GM12878 (cell line): ENCODE measurements around the gene DNAJC4. TPM values are rescaled to one million over a fixed set of nuclear protein-coding genes. Genes with fewer than 3 reads are reported as not detected.
A peak's percentile ranks its signal among the peaks of the same experiment; 100 is the strongest.

ENCODE experiments used
- ATAC-seq: fragments of 200-7000 bp; cut with Tn5 transposase; 3 replicates; pipeline ENCODE4 v1.9.1; 2020; ENCODE audit warnings: mild to moderate bottlenecking, moderate library complexity
- BruUV-seq: library from RNA; stranded (reverse); fragments of 400-500 nt; replicated peaks from 2 replicates; lab custom pipeline; 2021; lab: Mats Ljungman, UMichigan
- CTCF ChIA-PET: fragments of 300-600 bp; sonication (Branson Sonifier 250); formaldehyde crosslinking; extraction: SDS; loops from one replicate; lab custom pipeline; 2021; ENCODE audit warnings: inconsistent platforms; lab: Yijun Ruan, JAX
- POLR2A ChIA-PET: fragments of 350-600 bp; formaldehyde crosslinking; extraction: SDS; loops from one replicate; lab custom pipeline; 2021; ENCODE audit warnings: inconsistent platforms; lab: Charles Lee
- RAD21 ChIA-PET: fragments of 300-600 bp; sonication (Branson Sonifier 250); formaldehyde crosslinking; loops from one replicate; lab custom pipeline; 2023; ENCODE audit warnings: antibody characterized with exemption; ENCODE audit not compliant: unreplicated experiment; lab: Charles Lee
- SMC1A ChIA-PET: fragments of 300-600 bp; sonication (Branson Sonifier 250); formaldehyde crosslinking; loops from one replicate; lab custom pipeline; 2023; ENCODE audit not compliant: unreplicated experiment, uncharacterized antibody; lab: Charles Lee
- DNase-seq: peaks from one replicate; pipeline ENCODE4 v3.0.0-alpha.2; 2011; ENCODE audit warnings: low read depth, low spot score
- FAIRE-seq: peaks from 3 replicates; lab custom pipeline; 2011; peaks lifted over from hg19 to GRCh38; lab: Jason Lieb, UNC
- H2AFZ ChIP-seq: 2 replicates; pipeline ENCODE4 v1.6.0; 2011; ENCODE audit warnings: low read depth, low read length, control low read depth; ENCODE audit not compliant: control insufficient read depth
- H3K27ac ChIP-seq: 2 replicates; pipeline ENCODE4 v1.5.1; 2011; ENCODE audit warnings: control low read depth; ENCODE audit not compliant: control insufficient read depth, insufficient read depth
- H3K27me3 ChIP-seq, 2 experiments: replicated peaks in 1 of 2; 2 replicates each; pipeline versions ENCODE4 v1.6.0 to v1.6.1; 2011; ENCODE audit warnings: low read length in 1 of 2; ENCODE audit not compliant: control insufficient read depth in 2 of 2, insufficient read depth in 2 of 2
- H3K36me3 ChIP-seq, 2 experiments: 2 replicates each; pipeline ENCODE4 v1.5.1; 2011; ENCODE audit warnings: low read length in 1 of 2; ENCODE audit not compliant: control insufficient read depth in 2 of 2, insufficient read depth in 2 of 2
- H3K4me1 ChIP-seq: 2 replicates; pipeline ENCODE4 v1.6.1; 2011; ENCODE audit warnings: mild to moderate bottlenecking, low read length, moderate library complexity, mixed read lengths; ENCODE audit not compliant: control insufficient read depth, insufficient read depth
- H3K4me2 ChIP-seq: 2 replicates; pipeline ENCODE4 v1.6.0; 2011; ENCODE audit warnings: control low read depth; ENCODE audit not compliant: control insufficient read depth, insufficient read depth
- H3K4me3 ChIP-seq: fragments of 200-600 bp; sonication (generic); 2 replicates; pipeline ENCODE4 v1.5.1; 2016
- H3K79me2 ChIP-seq: 2 replicates; pipeline ENCODE4 v1.6.0; 2011; ENCODE audit warnings: low read length; ENCODE audit not compliant: control insufficient read depth, insufficient read depth
- H3K9ac ChIP-seq: 2 replicates; pipeline ENCODE4 v1.8.0; 2011; ENCODE audit warnings: low read length, control low read depth, mixed read lengths; ENCODE audit not compliant: control insufficient read depth, insufficient read depth
- H3K9me3 ChIP-seq: replicated peaks from 3 replicates; pipeline ENCODE4 v1.5.1; 2011; ENCODE audit warnings: mild to moderate bottlenecking, low read length; ENCODE audit not compliant: control insufficient read depth, insufficient read depth
- H4K20me1 ChIP-seq: 2 replicates; pipeline ENCODE4 v1.6.0; 2011; ENCODE audit not compliant: control insufficient read depth, insufficient read depth
- ASH2L ChIP-seq: fragments of 300-600, 200-600 bp; sonication (generic); IDR thresholded peaks from 2 replicates; pipeline ENCODE4 v1.6.1; 2017; ENCODE audit warnings: low read depth, mild to moderate bottlenecking, borderline replicate concordance
- CHD1 ChIP-seq: IDR thresholded peaks from 2 replicates; pipeline ENCODE4 v1.6.1; 2012; ENCODE audit warnings: low read depth, low read length, improper control_type of control experiment
- FOXK2 ChIP-seq: fragments of 450-650 bp; IDR thresholded peaks from 2 replicates; pipeline ENCODE4 v1.6.1; 2017; ENCODE audit warnings: mild to moderate bottlenecking, moderate library complexity
- LARP7 ChIP-seq: fragments of 450-650 bp; IDR thresholded peaks from 2 replicates; pipeline ENCODE4 v1.6.1; 2017; ENCODE audit warnings: mild to moderate bottlenecking
- MYC ChIP-seq: IDR thresholded peaks from 2 replicates; pipeline ENCODE4 v1.6.1; 2011; ENCODE audit warnings: mild to moderate bottlenecking, low read length, moderate library complexity, inconsistent platforms; ENCODE audit not compliant: insufficient read depth, insufficient replicate concordance, insufficient read length, severe bottlenecking
- RFX5 ChIP-seq: IDR thresholded peaks from 2 replicates; pipeline ENCODE4 v1.6.1; 2011; ENCODE audit warnings: low read depth, low read length, improper control_type of control experiment
- SMC3 ChIP-seq: IDR thresholded peaks from 2 replicates; pipeline ENCODE4 v1.6.1; 2011; ENCODE audit warnings: low read length, improper control_type of control experiment, borderline replicate concordance
- ZSCAN29 ChIP-seq: fragments of 450-650 bp; IDR thresholded peaks from 2 replicates; pipeline ENCODE4 v1.6.1; 2017; ENCODE audit warnings: mild to moderate bottlenecking, moderate library complexity
- WGBS: methylation state at CpG from one replicate; pipeline ENCODE4 v1.1.6; 2016; ENCODE audit warnings: low lambda C conversion rate; ENCODE audit not compliant: insufficient replicate concordance, insufficient coverage; ENCODE audit errors: missing lambda C conversion rate; 5-methylcytosine and 5-hydroxymethylcytosine counted together
- in situ Hi-C: fragments of 300-500 bp; cut with MboI; formaldehyde crosslinking; loops from 9 replicates; pipeline ENCODE4 v1.14.3; 2018; ENCODE audit warnings: mixed read lengths
- intact Hi-C: fragments of 100-400 bp; cut with micrococcal nuclease; formaldehyde crosslinking; loops from one replicate; pipeline ENCODE4 v1.14.2; 2022; ENCODE audit not compliant: unreplicated experiment
- polyA plus RNA-seq, 11 experiments: library from polyadenylated mRNA; depleted of rRNA in 4 of 11; unstranded in 6 of 11; stranded (reverse) in 5 of 11; fragments of >200 nt; fragmentation: Nextera tagmentation in 4 of 11; fragmentation: Illumina TruSeq in 1 of 11; extraction: Ambion mirVana in 4 of 11; extraction: Trizol in 1 of 11; gene quantifications; 1 replicate in 1 of 11; 2 replicates in 10 of 11; pipeline versions ENCODE4 v1.2.1 to v1.2.3, GENCODE V29; 2011 to 2016; ENCODE audit warnings: inconsistent platforms in 2 of 11, missing spikeins in 2 of 11, low read depth in 1 of 11
- total RNA-seq, 4 experiments: library from RNA; depleted of rRNA in 3 of 4; stranded (reverse); fragments of >200 nt in 3 of 4; fragmentation: Illumina TruSeq in 1 of 4; extraction: Trizol in 1 of 4; gene quantifications; 2 replicates each; pipeline versions ENCODE4 v1.2.1 to v1.2.3, GENCODE V29; 2013 to 2021

The DNAJC4 gene
- total and polyA plus RNA-seq, 10 of the 15 experiments (the other 5 are each of a cell fraction or from before 2014, with no cell fraction given): 3.7 to 64.9 (median 30.1) TPM

DNA sequence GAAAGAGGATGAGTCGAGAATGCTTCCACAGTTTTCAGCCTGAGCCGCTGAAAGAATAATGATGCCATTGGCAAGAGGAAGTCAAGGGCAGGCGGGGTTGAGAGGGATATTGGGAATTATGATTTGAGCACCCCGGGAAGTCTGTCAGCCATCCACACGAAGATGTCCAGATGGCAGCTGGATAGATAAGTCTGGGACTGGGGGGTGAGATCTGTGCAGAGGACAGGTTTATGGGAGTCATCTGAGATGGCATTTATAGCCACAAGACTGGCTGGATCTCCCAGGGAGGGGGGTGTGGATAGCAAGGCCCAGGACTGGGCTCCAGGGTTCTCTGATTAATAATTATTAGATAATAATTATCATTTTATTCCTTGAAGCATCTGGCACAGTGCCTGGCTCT is 49.5 kb upstream of the DNAJC4 start:
- Histone ChIP-seq H2AFZ (no peak overlapping the region), H3K9me3 (no peaks in the 10 kb centered on the region), H3K27ac (no peak overlapping the region; the same call in 1 of the 2 replicates), H3K9ac (no peak overlapping the region), H3K27me3 (no peaks in the 10 kb centered on the region), H3K79me2 (peaks cover 22% of the 10 kb centered on the region), H3K4me3 (no peak overlapping the region), H3K4me1 (peaks cover 28% of the 10 kb centered on the region), H3K36me3 (no peaks in the 10 kb centered on the region), H3K4me2 (peak overlapping the region; percentile 85; the same call in 1 of the 2 replicates), H4K20me1 (peaks cover 3% of the 10 kb centered on the region; the same call in 1 of the 2 replicates)
- ATAC-seq (no peak), FAIRE-seq (no peak), DNase-seq (no peak)
- ChIA-PET SMC1A (no interaction called here), RAD21 (interaction anchor here (0.8 to 1.6 kb wide), 2 partner anchors 16 to 24 kb away, joined by 3 to 8 read pairs; no protein-coding TSS in a partner anchor), POLR2A (interaction anchor here (0.8 to 1.3 kb wide), 4 partner anchors 10 to 103 kb away, joined by 3 to 8 read pairs (median 3); partner anchors contain the start of genes FERMT3, NUDT22 and TRPT1), CTCF (interaction anchor here (1.1 to 1.7 kb wide), 5 partner anchors 11 to 174 kb away, joined by 3 to 4 read pairs (median 3); partner anchors contain the start of genes MACROD1 and PRDX5)
- BruUV-seq: no TSS peak
- no peak for TF ChIP-seq LARP7
- no peak for TF ChIP-seq RFX5
- TF ChIP-seq MYC: no peak
- no peak for TF ChIP-seq FOXK2
- TF ChIP-seq CHD1: no peak
- TF ChIP-seq SMC3: no peak
- no peak for TF ChIP-seq ASH2L
- no peak for TF ChIP-seq ZSCAN29
- in situ Hi-C loops (no loop called here), intact Hi-C loops (no loop called here)
- 98% methylated on average over 5 of the region's 5 CpGs for WGBS
